B cell (primary cell): ENCODE results near the gene PRPF31. TPM values are rescaled to one million over a fixed set of nuclear protein-coding genes. Genes with fewer than 3 reads are reported as not detected.

Source experiments
- ATAC-seq: fragments of 200-7000 bp; cut with Tn5 transposase; one replicate; pipeline ENCODE4 v1.10.0; 2021; ENCODE audit warnings: low read depth, mild to moderate bottlenecking, moderate number of reproducible peaks, moderate library complexity
- CTCF ChIA-PET: fragments of 350-600 bp; sonication (Branson Sonifier 250); formaldehyde crosslinking; loops from one replicate; lab custom pipeline; 2021; ENCODE audit warnings: antibody characterized with exemption, inconsistent platforms; lab: Charles Lee
- POLR2A ChIA-PET: fragments of 350-600 bp; sonication (Branson Sonifier 250); formaldehyde crosslinking; loops from one replicate; lab custom pipeline; 2021; ENCODE audit warnings: antibody characterized with exemption; lab: Charles Lee
- DNase-seq: peaks from one replicate; pipeline ENCODE4 v3.0.0; 2013
- H2AFZ ChIP-seq: 2 replicates; pipeline ENCODE4 v1.6.1; 2012; ENCODE audit warnings: mild to moderate bottlenecking, low read depth, low read length; ENCODE audit not compliant: insufficient read depth, poor library complexity, severe bottlenecking
- H3K27ac ChIP-seq, 2 donors: 1 replicate in 1 of 2; 2 replicates in 1 of 2; pipeline ENCODE4 v1.5.1; 2012 to 2013; ENCODE audit warnings: low read length in 2 of 2, mild to moderate bottlenecking in 2 of 2, moderate library complexity in 1 of 2
- H3K27me3 ChIP-seq, 4 experiments: fragments of 200-600 bp in 1 of 4; sonication (generic) in 1 of 4; replicated peaks in 1 of 4; 1 replicate in 2 of 4; 2 replicates in 2 of 4; pipeline versions ENCODE4 v1.6.1 to v1.7.0; 2013 to 2016; ENCODE audit warnings: low read length in 3 of 4, mild to moderate bottlenecking in 2 of 4, mixed read lengths in 1 of 4, moderate library complexity in 1 of 4; ENCODE audit not compliant: insufficient read depth in 4 of 4, control insufficient read depth in 3 of 4; ENCODE audit errors: control extremely low read depth in 1 of 4
- H3K36me3 ChIP-seq, 2 experiments: replicated peaks in 1 of 2; 1 replicate in 1 of 2; 2 replicates in 1 of 2; pipeline versions ENCODE4 v1.6.1 to v1.7.1; 2013; ENCODE audit warnings: low read length in 1 of 2; ENCODE audit not compliant: insufficient read depth in 2 of 2, control insufficient read depth in 1 of 2; ENCODE audit errors: control extremely low read depth in 1 of 2, extremely low read depth in 1 of 2
- H3K4me1 ChIP-seq, 2 donors: fragments of 200-600 bp in 1 of 2; sonication (generic) in 1 of 2; 1 replicate in 1 of 2; 2 replicates in 1 of 2; pipeline versions ENCODE4 v1.5.1 to v1.6.1; 2013 to 2017; ENCODE audit warnings: low read length in 2 of 2; ENCODE audit not compliant: control insufficient read depth in 2 of 2, insufficient read depth in 2 of 2
- H3K4me2 ChIP-seq: replicated peaks from 2 replicates; pipeline ENCODE3; 2012; ENCODE audit warnings: mild to moderate bottlenecking, low read depth, low read length; ENCODE audit not compliant: poor library complexity, severe bottlenecking
- H3K4me3 ChIP-seq, 5 experiments: fragments of 200-600 bp in 1 of 5; sonication (generic) in 1 of 5; 1 replicate in 3 of 5; 2 replicates in 2 of 5; pipeline versions ENCODE4 v1.5.1 to v1.7.0; 2011 to 2016; ENCODE audit warnings: low read length in 4 of 5, mild to moderate bottlenecking in 4 of 5, low read depth in 2 of 5, control low read depth in 1 of 5, moderate library complexity in 1 of 5; ENCODE audit not compliant: insufficient read depth in 1 of 5; ENCODE audit errors: control extremely low read depth in 1 of 5, extremely low read depth in 1 of 5
- H3K79me2 ChIP-seq: fragments of 200-600 bp; sonication (generic); one replicate; pipeline ENCODE4 v1.6.0; 2016; ENCODE audit warnings: low read length; ENCODE audit not compliant: control insufficient read depth, insufficient read depth
- H3K9ac ChIP-seq: fragments of 200-600 bp; sonication (generic); 2 replicates; pipeline ENCODE4 v1.6.1; 2017; ENCODE audit warnings: mild to moderate bottlenecking, low read length, moderate library complexity
- H3K9me3 ChIP-seq, 3 donors: one replicate each; pipeline versions ENCODE4 v1.6.1 to v1.7.1; 2013; ENCODE audit warnings: low read length in 2 of 3; ENCODE audit not compliant: control insufficient read depth in 2 of 3, insufficient read depth in 1 of 3; ENCODE audit errors: control extremely low read depth in 1 of 3
- H4K20me1 ChIP-seq: 2 replicates; pipeline ENCODE4 v1.6.0; 2012; ENCODE audit warnings: mild to moderate bottlenecking, low read length; ENCODE audit not compliant: insufficient read depth, control insufficient read depth, poor library complexity, severe bottlenecking
- H3K27ac Mint-ChIP-seq: one replicate; pipeline ENCODE4 v1.8.0; 2021; ENCODE audit warnings: mixed read lengths
- H3K27me3 Mint-ChIP-seq: one replicate; pipeline ENCODE4 v1.8.0; 2021; ENCODE audit warnings: mixed read lengths
- H3K4me1 Mint-ChIP-seq: one replicate; pipeline ENCODE4 v1.8.0; 2021; ENCODE audit warnings: mixed read lengths
- H3K4me3 Mint-ChIP-seq: one replicate; pipeline ENCODE4 v1.8.0; 2021; ENCODE audit warnings: mixed read lengths
- H3K9me3 Mint-ChIP-seq: one replicate; pipeline ENCODE4 v1.8.0; 2022; ENCODE audit warnings: mixed read lengths; ENCODE audit not compliant: insufficient read depth
- EZH2 ChIP-seq: IDR thresholded peaks from 2 replicates; pipeline ENCODE4 v1.6.1; 2012; ENCODE audit warnings: borderline replicate concordance, low read depth, mild to moderate bottlenecking, moderate library complexity, low read length; ENCODE audit not compliant: insufficient read depth, poor library complexity, severe bottlenecking
- WGBS: methylation state at CpG from one replicate; pipeline ENCODE4 v1.1.5; 2013; ENCODE audit warnings: missing lambda C conversion rate; ENCODE audit not compliant: insufficient coverage; 5-methylcytosine and 5-hydroxymethylcytosine counted together
- intact Hi-C: fragments of 100-400 bp; cut with micrococcal nuclease; formaldehyde crosslinking; loops from one replicate; pipeline ENCODE4 v1.10.0; 2022
- polyA plus RNA-seq: library from polyadenylated mRNA; depleted of rRNA; stranded (reverse); fragments of >200 nt; gene quantifications from 2 replicates; pipeline ENCODE4 v1.2.3, GENCODE V29; 2012
- total RNA-seq, 2 donors: library from RNA; stranded (reverse); fragments of 120-200 nt in 1 of 2; gene quantifications; 1 replicate in 1 of 2; 2 replicates in 1 of 2; pipeline versions ENCODE4 v1.2.3 to v1.2.4, GENCODE V29; 2013 to 2022
- TF ChIP-seq, protein P1 (sequence below): fragments of 200-600 bp; IDR thresholded peaks from one replicate; pipeline ENCODE4 v1.8.0; 2022; ENCODE audit warnings: antibody characterized with exemption, mild to moderate bottlenecking

PRPF31 gene
- total and polyA plus RNA-seq, 2 donors (not counting 1 experiment from before 2014, with no cell fraction given), result 61.2 to 66.2 TPM

DNA sequence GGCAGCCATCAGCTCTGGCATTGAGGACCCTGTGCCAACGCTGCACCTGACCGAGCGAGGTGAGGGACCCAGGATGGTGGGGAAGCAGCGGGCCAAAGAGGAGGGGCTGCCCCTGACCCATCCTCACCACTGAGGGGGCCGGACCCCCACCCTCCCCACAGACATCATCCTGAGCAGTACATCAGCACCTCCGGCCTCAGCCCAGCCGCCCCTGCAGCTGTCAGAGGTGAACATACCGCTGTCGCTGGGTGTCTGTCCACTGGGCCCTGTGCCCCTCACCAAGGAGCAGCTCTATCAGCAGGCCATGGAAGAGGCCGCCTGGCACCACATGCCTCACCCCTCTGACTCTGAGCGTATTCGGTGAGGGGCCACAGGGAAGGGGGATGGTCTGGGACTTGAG is 36.7 kb downstream of the PRPF31 start:
- ATAC-seq (no peak), DNase-seq (no peak)
- Mint-ChIP-seq H3K4me3 (no peak overlapping the region), H3K27me3 (no peaks in the 10 kb centered on the region), H3K27ac (no peak overlapping the region), H3K9me3 (no peaks in the 10 kb centered on the region), H3K4me1 (peaks cover 4% of the 10 kb centered on the region)
- intact Hi-C loops, result no loop called here
- Histone ChIP-seq H3K79me2 (peaks cover 4% of the 10 kb centered on the region), H3K27ac (no peak overlapping the region), H3K27me3 (no peaks in the 10 kb centered on the region), H3K36me3 (peaks cover 2 to 80% of the 10 kb centered on the region in 2 experiments), H2AFZ (no peak overlapping the region), H3K4me2 (no peak overlapping the region), H3K4me1 (no peaks in the 10 kb centered on the region), H3K9ac (no peak overlapping the region), H4K20me1 (peaks cover 80% of the 10 kb centered on the region), H3K9me3 (no peaks in the 10 kb centered on the region), H3K4me3 (no peak overlapping the region)
- ChIA-PET POLR2A (no interaction called here), CTCF (no interaction called here)
- WGBS, result 100% methylated on average over 12 of the region's 12 CpGs
- TF ChIP-seq, protein P1, sequence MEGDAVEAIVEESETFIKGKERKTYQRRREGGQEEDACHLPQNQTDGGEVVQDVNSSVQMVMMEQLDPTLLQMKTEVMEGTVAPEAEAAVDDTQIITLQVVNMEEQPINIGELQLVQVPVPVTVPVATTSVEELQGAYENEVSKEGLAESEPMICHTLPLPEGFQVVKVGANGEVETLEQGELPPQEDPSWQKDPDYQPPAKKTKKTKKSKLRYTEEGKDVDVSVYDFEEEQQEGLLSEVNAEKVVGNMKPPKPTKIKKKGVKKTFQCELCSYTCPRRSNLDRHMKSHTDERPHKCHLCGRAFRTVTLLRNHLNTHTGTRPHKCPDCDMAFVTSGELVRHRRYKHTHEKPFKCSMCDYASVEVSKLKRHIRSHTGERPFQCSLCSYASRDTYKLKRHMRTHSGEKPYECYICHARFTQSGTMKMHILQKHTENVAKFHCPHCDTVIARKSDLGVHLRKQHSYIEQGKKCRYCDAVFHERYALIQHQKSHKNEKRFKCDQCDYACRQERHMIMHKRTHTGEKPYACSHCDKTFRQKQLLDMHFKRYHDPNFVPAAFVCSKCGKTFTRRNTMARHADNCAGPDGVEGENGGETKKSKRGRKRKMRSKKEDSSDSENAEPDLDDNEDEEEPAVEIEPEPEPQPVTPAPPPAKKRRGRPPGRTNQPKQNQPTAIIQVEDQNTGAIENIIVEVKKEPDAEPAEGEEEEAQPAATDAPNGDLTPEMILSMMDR, result no peak
- no peak for TF ChIP-seq EZH2

DNA sequence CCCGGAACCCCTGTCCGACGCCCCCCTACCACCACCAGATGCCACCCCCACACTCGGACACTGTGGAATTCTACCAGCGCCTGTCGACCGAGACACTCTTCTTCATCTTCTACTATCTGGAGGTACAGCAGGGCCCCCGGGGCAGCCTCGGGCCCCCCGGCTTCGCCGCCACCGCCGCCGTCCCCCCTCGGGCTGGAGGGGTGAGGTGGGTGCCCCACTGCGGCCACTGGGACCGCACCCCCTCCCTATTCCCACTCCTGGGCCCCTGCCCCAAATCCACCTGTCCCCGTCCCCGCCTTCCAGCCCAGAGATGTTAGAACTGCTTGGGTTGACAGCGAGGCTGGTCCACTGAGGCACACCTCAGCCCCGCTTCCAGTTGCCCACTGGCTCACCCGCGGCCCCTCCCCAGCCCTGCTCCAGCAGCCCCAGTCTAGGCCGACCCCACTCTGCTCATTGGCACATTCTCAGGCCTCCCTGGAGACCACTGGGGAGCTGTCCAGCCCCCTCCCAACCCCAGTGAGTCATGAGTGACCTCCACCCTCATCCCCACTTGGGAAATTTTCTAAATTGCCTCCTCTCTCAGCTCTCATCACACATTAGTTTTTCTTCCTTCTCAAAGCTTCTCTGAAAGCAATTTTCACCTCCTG is 37.4 kb downstream of the PRPF31 start:
- 96% methylated on average over 16 of the region's 25 CpGs for WGBS
- no peak overlapping the region for H3K4me3 ChIP-seq
- ATAC-seq (no peak), DNase-seq (no peak)
- H3K79me2 ChIP-seq, result peaks cover 9% of the 10 kb centered on the region
- no peaks in the 10 kb centered on the region for H3K9me3 Mint-ChIP-seq
- no peak for TF ChIP-seq EZH2
- TF ChIP-seq, protein P1, result no peak
- H2AFZ ChIP-seq, result no peak overlapping the region
- intact Hi-C loops, result no loop called here
- peaks cover 2 to 80% of the 10 kb centered on the region in 2 experiments for H3K36me3 ChIP-seq
- no peaks in the 10 kb centered on the region for H3K9me3 ChIP-seq
- peaks cover 0 to 1% of the 10 kb centered on the region in 2 donors for H3K4me1 ChIP-seq
- POLR2A ChIA-PET, result interaction anchor here (0.6 kb wide), 1 partner anchor 275 kb away, joined by 4 read pairs; no protein-coding TSS in a partner anchor
- no peaks in the 10 kb centered on the region for H3K27me3 Mint-ChIP-seq
- no peaks in the 10 kb centered on the region for H3K27me3 ChIP-seq
- H3K9ac ChIP-seq, result no peak overlapping the region
- H4K20me1 ChIP-seq, result peaks cover 76% of the 10 kb centered on the region
- CTCF ChIA-PET, result no interaction called here
- no peak overlapping the region for H3K27ac Mint-ChIP-seq
- peaks cover 4% of the 10 kb centered on the region for H3K4me1 Mint-ChIP-seq
- no peak overlapping the region for H3K27ac ChIP-seq
- no peak overlapping the region for H3K4me3 Mint-ChIP-seq
- no peak overlapping the region for H3K4me2 ChIP-seq
